NOMO-1 (cell line): ENCODE results near the gene LRRC26.

Source experiments
- DNase-seq, 2 experiments: peaks; one replicate each; lab custom pipeline; 2025; ENCODE audit not compliant: unreplicated experiment in 2 of 2; lab: John Stamatoyannopoulos, UW

The LRRC26 gene, protein sequence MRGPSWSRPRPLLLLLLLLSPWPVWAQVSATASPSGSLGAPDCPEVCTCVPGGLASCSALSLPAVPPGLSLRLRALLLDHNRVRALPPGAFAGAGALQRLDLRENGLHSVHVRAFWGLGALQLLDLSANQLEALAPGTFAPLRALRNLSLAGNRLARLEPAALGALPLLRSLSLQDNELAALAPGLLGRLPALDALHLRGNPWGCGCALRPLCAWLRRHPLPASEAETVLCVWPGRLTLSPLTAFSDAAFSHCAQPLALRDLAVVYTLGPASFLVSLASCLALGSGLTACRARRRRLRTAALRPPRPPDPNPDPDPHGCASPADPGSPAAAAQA

GRCh38 chr9:137169896-137170358, at the start of gene LRRC26:
Gene LRRC26 (minus strand): TSS chr9:137170051. CDS start chr9:137169943, 108 bp downstream.
- DNase-seq: no peak

DNA sequence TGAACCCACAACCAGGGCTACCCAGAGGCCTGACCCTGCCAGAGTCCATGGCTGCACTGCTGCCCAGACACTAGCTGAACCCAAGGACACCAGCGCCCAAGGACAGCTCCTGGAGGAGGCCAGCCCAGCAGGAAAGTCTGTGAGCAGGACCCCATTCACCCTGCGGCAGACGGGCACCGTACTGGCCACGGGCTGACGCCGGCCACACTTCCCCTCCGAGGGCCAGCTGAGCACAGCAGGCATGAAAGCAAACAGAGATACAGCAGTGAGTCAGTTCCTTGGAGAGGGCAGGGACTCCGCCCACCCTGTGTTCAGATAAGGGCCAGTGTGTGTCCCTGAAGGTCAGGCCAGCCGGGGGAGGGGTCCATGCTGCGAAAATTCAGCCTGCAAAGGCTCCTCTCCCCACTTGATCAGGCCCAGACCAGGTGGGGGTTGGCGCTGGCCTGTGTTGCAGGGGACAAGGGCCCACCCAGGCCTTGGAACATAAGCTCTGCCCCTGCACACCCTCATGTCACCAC, 49.0 kb upstream of the LRRC26 start:
- DNase-seq: no peak

DNA sequence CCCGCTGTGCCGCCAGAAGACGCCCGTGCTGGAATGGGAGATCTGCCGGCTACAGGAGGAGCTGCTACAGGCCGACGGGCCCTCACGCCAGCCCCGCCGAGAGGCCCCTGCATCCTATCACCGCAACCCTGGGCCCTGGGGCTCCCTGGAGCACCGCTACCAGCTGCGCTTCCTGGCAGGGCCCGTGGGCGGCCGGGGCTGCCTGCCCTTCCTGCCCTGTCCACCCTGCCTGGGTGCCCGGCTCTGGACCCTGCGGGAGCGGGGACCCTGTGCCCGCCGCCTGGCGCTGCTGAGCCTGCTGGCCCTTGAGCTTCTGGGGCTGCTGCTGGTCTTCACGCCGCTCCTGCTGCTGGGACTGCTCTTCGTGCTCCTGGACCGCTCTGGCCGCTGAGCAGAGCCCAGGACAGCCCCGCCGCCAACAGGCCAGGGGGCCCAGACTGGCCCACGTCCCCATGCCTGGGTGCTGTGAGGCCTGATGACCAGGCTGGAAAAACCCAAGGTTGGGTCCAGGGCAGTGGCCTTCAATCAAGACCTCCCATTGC, 48.4 kb upstream of the LRRC26 start:
- no peak for DNase-seq

DNA sequence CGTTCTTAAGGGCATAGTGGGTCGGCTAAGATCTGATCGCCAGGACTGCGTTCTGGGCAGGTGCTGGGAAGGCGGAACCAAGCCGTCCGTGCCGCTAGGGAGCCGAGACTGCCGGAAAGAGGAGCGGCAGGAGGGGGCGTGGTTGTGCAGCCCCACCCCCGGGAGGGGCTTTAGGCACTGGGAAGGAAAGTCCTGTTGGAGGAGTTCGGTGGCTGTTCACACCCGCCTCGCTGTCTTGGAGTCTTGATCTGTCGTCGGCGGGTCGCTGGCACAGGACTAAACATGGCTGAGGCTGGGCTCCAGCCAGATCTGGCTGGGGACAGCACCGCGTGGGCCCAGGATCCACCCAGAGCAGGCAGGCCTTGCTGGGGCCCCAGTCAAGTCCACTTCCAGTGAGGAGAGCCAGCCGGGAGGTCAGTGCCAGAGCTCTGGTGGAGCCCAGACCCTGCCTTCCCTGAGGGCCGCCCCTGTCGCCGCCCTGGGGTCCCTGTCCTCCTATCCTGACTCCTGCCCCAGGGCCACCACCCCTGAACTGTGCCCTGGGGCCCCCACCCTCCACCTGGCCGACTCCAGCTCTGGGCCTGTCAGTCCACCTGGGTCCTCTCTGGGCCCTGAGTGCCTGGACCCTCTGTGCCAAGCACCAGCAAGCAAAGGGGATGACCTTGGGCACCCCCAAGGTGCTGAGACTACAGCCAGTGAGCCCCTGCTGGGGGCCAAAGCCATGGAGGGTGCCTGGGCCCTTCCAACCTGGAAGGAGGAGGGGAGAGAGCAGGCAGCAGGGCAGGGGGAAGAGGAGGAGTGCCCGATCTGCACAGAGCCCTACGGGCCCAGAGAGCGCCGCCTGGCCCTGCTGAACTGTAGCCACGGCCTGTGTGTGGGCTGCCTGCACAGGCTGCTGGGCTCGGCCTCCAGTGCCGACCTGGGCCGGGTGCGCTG, 47.7 kb upstream of the LRRC26 start:
- DNase-seq: no peak

- DNase-seq: no peak
Observed at GRCh38 chr9:137216188-137216965, 46.5 kb upstream of the LRRC26 start.

DNA sequence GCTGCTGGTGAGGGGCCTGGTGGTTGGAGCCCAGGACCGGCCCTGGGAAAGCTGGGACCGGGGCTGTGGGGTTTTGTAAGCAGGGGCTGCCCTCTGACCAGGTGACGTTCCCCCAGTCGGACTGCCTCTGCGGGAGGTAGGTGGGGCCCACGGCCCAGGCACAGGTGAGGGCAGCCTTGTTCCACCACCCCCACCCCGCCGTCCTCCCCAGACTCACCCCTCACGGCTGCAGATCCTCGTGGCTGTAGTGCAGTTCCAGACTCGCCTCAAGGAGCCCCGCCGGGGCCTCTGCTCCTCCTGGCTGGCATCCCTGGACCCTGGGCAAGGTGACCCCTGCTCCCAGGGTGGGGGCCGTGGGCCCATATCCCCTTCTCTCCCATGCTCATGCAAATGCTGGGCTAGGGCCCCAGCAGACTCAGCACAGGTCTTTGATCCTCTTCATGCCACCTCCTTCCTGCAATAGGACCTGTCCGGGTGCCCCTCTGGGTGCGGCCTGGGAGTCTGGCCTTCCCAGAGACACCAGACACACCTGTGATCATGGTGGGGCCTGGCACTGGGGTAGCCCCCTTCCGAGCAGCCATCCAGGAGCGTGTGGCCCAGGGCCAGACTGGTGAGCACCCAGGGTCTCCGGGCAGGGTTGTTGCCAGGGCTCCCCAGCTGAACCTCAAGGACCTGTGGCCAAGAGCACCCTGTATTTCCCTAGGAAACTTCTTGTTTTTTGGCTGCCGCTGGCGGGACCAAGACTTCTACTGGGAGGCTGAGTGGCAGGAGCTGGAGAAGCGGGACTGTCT, 45.5 kb upstream of the LRRC26 start:
- DNase-seq: no peak

DNA sequence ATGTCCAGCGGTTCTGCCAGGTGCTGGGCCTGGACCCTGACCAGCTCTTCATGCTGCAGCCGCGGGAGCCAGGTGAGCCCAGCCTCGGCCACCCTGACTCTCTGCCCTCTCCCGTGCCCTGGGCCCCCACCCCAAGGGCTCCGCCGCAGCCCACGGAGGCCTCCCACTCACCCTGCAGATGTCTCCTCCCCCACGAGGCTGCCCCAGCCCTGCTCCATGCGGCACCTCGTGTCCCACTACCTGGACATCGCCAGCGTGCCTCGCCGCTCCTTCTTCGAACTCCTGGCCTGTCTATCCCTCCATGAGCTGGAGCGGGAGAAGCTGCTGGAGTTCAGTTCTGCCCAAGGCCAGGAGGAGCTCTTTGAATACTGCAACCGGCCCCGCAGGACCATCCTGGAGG, 44.8 kb upstream of the LRRC26 start:
- no peak for DNase-seq

DNA sequence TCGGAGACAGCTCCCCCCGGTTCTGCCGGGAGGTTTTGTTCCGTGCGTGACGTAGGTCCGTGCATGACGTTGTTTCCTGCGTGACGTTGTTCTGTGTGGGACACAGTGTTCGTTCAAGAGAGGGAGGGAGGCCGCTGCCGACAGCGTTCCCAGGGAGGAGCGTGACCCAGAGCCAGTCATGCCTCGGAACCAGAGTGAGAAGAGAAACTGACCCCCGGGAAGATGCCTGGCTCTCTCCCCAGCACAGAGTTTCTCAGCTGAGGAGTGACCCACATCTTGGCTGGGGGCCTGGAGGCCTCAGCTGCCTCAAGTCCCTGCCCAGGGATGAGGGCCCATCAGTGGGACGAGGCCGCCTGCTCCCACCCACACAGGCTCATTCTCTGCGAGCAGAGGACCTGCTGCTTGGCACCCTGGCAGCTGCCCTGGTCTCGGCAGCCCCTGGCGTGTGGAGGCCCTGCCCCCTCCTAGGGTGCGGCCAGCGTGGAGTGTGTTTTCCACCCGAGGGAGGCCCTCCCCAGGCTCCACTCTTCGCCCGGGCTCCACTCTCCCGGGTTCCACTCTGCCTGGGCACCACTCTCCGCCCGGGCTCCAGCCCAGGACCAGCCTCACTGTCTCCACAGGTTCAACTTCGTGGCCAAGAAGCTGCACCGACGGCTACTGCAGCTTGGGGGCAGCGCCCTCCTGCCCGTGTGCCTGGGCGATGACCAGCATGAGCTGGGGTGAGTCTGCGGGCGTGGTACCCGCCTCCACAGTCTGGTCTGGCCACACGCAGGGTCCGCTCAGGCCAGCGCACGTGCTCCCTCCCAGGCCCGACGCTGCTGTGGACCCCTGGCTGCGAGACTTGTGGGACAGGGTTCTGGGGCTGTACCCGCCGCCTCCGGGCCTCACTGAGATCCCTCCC, 43.6 kb upstream of the LRRC26 start:
- DNase-seq: no peak

GRCh38 chr9:137212520-137212919, 42.7 kb upstream of the LRRC26 start:
- no peak for DNase-seq

DNA sequence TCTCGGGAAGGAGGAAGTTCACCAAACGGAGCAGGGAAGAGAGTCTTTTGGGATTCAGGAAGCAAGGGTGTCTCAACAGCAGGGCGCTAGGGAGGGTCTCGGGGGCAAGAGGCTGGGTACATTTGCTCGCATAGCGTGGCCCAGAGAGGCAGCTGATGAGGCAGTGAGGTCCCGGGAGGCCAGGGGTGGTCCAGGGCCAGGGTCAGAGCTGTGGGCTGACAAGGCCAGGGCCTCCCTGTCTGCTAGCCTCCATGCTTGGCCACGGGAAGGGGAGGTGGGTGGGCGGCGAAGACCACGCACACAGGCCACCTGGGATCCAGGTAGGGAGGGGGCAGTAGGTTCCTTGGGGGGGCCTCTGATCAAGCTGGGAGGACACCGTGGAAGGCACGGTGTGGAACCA, 41.7 kb upstream of the LRRC26 start:
- no peak for DNase-seq

DNA sequence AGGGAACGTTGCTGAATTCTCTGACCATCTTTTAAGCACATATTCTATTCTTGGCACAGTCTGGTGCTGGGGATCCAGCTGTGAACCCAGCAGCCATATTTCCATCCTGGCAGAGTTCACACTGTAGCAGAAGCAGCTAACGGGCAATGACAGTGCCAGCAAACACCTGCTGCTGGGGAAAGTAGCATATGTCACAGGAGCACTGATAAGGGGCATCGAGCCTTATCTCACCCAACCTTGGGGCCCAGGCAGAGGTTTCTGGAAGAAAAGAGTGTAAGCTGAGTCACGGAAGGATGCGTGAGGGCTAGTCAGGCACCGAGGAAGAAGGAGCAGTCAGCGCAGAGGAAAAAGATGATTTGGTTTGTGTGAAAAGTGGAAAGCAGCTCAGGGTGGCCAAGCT, 36.8 kb upstream of the LRRC26 start:
- no peak for DNase-seq

GRCh38 chr9:137205126-137206069, 35.5 kb upstream of the LRRC26 start, which contains the start of the genes NDOR1 and TMEM203:
Gene NDOR1 (plus strand): TSS chr9:137205700. CDS start chr9:137205778, 78 bp downstream.
Gene TMEM203 (minus strand): TSS chr9:137205648. CDS start chr9:137205414, 234 bp downstream.
- peak; percentile 89 to 92 for DNase-seq

GRCh38 chr9:137204731-137205125, 34.9 kb upstream of the LRRC26 start:
- DNase-seq: no peak

DNA sequence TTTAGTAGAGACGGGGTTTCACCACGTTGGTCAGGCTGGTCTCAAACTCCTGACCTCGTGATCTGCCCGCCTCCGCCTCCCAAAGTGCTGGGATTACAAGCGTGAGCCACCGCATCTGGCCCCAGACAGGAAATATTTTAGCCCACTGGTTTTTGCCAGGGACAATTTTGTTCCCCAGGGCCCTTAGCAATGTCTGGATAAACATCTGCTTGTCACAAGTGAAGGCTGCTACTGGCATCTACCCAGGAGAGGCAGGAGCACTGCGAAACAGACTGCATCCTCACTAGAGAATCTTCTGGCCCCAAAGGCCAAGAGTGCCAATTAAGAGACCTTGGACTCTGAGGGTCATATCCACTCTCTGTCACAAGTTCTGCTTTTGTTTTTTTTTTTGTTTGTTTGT, 33.1 kb upstream of the LRRC26 start:
- DNase-seq: no peak

GRCh38 chr9:137201205-137201868, 31.5 kb upstream of the LRRC26 start:
- no peak for DNase-seq

- peak; percentile 100 for DNase-seq
Observed at GRCh38 chr9:137200311-137201204, 30.7 kb upstream of the LRRC26 start, which contains the start of gene TPRN. Gene TPRN (minus strand): TSS chr9:137200741. CDS start chr9:137200711, 30 bp downstream.
